HFF-Myc (cell line): ENCODE results near the gene CATSPER3.

Source experiments
- DNase-seq: peaks from one replicate; pipeline ENCODE4 v3.0.0-alpha.2; 2011; ENCODE audit warnings: low read depth; ENCODE audit errors: extremely low read depth
- H3K4me3 ChIP-seq: replicated peaks from 2 replicates; pipeline ENCODE4 v1.5.1; 2011; ENCODE audit warnings: low read depth, mild to moderate bottlenecking, control low read depth, low read length
- CTCF ChIP-seq: IDR thresholded peaks from 2 replicates; pipeline ENCODE4 v1.5.1; 2012; ENCODE audit warnings: mild to moderate bottlenecking, low read depth, low read length, control low read depth; ENCODE audit errors: missing control alignments

Gene CATSPER3

GRCh38 chr5:134937526-134937925 lies 30.2 kb upstream of the CATSPER3 start:
- no peak for DNase-seq
- H3K4me3 ChIP-seq: no peak overlapping the region
- TF ChIP-seq CTCF: no peak

- DNase-seq: no peak
- H3K4me3 ChIP-seq: no peak overlapping the region
- no peak for TF ChIP-seq CTCF
Measured at GRCh38 chr5:134938030-134938429, 29.7 kb upstream of the CATSPER3 start.

GRCh38 chr5:134939500-134939899 lies 28.2 kb upstream of the CATSPER3 start:
- TF ChIP-seq CTCF: no peak
- H3K4me3 ChIP-seq: no peak overlapping the region
- DNase-seq: no peak

GRCh38 chr5:134943547-134943946 lies 24.2 kb upstream of the CATSPER3 start:
- H3K4me3 ChIP-seq: no peak overlapping the region
- TF ChIP-seq CTCF: no peak
- no peak for DNase-seq

GRCh38 chr5:134944630-134945029 lies 23.1 kb upstream of the CATSPER3 start:
- no peak overlapping the region for H3K4me3 ChIP-seq
- no peak for DNase-seq
- no peak for TF ChIP-seq CTCF

GRCh38 chr5:134945041-134945440 lies 22.7 kb upstream of the CATSPER3 start:
- no peak for TF ChIP-seq CTCF
- H3K4me3 ChIP-seq: no peak overlapping the region
- no peak for DNase-seq

- DNase-seq: peak; percentile 21
- H3K4me3 ChIP-seq: no peak overlapping the region
- no peak for TF ChIP-seq CTCF
Measured at GRCh38 chr5:134948911-134949310, 18.8 kb upstream of the CATSPER3 start.
